ENCODE results near the gene BRINP2.

The BRINP2 gene

DNA sequence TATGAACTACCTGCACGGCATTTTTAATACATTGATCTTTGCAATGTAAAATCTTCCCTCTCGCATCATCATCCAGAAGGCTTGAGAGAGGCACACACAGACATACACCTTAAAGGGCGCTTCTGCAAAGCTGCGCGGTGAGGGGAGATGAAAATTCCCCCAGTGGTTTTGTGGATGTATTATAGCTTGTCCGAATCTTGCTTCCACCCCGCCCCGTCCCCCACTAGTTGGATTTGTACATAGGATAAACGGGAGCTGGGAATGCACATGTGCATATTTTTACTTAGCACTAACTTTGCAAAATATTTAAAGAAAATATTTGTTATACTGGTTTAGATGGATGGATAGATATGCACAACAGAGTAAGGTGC is 5.7 kb upstream of the BRINP2 start:
- DNase-seq (ENCODE audit: low read depth in 2 of 2), result no peak

DNA sequence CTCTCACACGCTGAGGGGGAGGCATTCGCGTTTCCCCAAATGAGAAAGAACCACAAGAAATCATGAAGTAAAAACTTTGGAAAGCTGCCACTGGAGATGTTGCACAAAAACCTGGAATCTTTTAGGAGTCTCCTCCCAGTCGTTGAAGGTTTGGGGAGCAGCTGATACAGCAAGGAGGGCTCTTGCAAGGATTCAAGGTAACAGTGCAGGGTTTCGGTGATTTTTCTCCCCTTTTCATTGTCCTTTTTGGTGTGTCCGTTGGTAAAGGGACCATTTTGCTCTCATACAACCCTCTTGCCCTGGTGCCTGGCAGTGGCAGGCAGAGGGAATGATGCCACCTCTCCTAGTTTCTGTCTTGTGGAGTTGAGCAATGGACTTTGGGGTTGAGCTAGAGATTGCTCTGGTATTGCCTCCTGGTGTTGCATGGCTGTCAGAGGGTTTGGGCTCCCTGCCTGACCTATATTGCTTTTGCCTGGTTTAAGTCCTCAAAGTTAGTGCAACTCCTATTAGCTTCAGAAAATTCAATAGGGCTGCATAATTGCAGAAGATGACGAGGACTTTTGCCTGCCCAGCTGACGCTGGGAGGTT is 872 bp downstream of the BRINP2 start:
- no peak for DNase-seq (ENCODE audit: low read depth in 2 of 2)

- no peak for DNase-seq (ENCODE audit: low read depth in 2 of 2)
Observed at GRCh38 chr1:177172272-177172671, 1.5 kb downstream of the BRINP2 start.

GRCh38 chr1:177172866-177173265 is 2.1 kb downstream of the BRINP2 start:
- DNase-seq (ENCODE audit: low read depth in 2 of 2), result no peak

DNA sequence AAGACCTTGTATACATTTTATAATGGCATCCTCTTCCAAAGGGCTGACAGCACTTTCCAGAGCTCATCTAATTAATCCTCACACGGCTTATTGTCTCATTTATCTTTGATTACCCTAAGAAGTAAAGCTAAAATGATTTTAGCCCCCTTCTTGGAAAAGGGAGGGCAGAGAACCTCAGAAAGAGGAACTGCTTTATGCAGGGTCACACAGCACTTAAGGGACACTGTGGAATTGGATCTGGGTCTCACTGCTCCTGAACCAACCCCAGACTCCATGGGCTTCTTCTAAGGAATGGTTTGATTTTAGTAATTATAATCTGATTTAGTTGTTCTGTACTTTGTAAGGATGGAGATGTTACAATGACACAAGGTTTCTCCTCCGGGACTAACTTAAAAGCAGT is 3.2 kb downstream of the BRINP2 start:
- DNase-seq (ENCODE audit: low read depth in 2 of 2), result no peak

GRCh38 chr1:177174921-177175634 is 4.3 kb downstream of the BRINP2 start:
- DNase-seq (ENCODE audit: low read depth in 2 of 2), result no peak

DNA sequence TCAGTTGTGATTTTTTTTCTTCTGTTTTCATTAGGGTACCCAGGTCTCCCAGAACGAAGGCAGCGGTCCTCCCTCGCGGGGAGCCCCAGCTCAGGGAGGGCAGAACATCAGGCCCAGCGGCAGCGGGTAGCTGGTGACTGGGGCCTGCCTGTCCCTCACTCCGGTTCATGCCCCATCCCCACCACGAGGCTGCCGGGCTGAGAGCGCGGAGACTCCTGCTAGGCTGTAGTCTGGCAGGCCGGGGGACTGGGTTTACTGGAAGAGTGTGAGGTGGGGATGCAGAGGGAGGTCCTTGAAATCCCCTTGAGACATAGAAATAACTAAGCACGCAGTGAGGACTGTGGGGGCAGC is 10.5 kb downstream of the BRINP2 start:
- no peak for DNase-seq (ENCODE audit: low read depth in 2 of 2)

GRCh38 chr1:177181631-177182291 is 11.0 kb downstream of the BRINP2 start:
- DNase-seq (ENCODE audit: low read depth in 2 of 2), result peak; percentile 18 to 34

- DNase-seq (ENCODE audit: low read depth in 2 of 2), result no peak
Observed at GRCh38 chr1:177183836-177184235, 13.1 kb downstream of the BRINP2 start.

DNA sequence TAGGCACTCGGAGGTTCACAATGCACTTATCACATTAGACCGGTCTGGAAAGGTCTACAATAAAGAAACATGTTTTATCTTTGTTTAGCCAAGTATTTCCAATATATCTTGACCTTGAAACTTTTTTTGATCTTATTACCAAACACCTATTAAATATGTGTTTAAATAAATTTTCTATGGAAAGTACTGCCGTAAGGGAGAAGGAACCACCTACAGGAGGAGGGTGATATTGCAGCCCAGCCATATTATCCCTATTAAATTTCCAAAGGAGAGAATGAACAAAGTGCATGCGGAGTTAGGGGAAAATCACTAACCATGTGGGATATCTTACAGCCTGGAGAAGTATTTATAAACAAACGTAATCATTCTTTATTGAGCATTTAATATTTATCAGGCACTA is 14.5 kb downstream of the BRINP2 start:
- DNase-seq (ENCODE audit: low read depth in 2 of 2), result no peak

GRCh38 chr1:177186639-177187038 is 15.9 kb downstream of the BRINP2 start:
- no peak for DNase-seq (ENCODE audit: low read depth in 2 of 2)

- no peak for DNase-seq (ENCODE audit: low read depth in 2 of 2)
Observed at GRCh38 chr1:177190308-177190970, 19.7 kb downstream of the BRINP2 start.

DNA sequence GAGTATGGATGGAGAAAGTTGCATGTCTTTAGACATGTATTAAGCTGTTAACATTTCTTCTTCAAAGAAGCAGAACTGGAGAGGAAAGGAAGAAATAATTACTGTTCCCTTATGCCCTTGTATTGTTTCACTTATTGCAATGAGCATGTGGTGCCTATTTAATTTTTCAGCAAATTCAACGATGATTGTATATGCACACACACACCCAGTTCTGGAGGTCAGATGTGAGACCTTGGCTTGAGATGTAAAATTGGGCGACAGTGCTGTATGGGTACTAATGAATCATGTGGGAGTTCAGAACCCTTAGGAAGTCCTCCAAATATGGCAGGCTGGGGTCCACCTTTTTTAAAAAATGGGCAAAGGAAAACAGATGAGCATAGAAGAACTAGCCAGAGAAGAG is 27.5 kb downstream of the BRINP2 start:
- DNase-seq (ENCODE audit: low read depth in 2 of 2), result no peak

- DNase-seq (ENCODE audit: low read depth in 2 of 2), result no peak
Observed at GRCh38 chr1:177200290-177200689, 29.5 kb downstream of the BRINP2 start.

- no peak for DNase-seq (ENCODE audit: low read depth in 2 of 2)
Observed at GRCh38 chr1:177206831-177207355, 36.1 kb downstream of the BRINP2 start.

- no peak for DNase-seq (ENCODE audit: low read depth in 2 of 2)
Observed at GRCh38 chr1:177208920-177209319, 38.2 kb downstream of the BRINP2 start.

DNA sequence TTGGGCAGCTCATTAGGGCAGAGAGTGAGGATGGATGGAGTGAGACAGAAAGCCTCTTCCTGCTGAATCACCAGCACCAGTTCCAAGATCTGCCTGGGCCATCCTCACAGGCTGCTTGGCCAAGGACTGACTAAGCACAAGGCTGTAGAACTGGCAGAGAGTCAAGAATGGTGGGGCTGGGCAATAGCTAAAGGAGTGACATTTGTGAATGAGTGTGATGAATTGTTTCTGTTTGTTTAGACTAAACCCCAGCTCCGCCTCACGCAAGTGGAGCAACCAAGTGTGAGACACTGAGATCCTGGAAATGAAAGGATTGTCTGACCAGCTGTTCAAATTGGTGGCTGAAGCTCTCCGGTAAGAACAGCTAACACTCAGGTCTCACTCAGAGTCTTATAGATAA is 38.6 kb downstream of the BRINP2 start:
- DNase-seq (ENCODE audit: low read depth in 2 of 2), result no peak

DNA sequence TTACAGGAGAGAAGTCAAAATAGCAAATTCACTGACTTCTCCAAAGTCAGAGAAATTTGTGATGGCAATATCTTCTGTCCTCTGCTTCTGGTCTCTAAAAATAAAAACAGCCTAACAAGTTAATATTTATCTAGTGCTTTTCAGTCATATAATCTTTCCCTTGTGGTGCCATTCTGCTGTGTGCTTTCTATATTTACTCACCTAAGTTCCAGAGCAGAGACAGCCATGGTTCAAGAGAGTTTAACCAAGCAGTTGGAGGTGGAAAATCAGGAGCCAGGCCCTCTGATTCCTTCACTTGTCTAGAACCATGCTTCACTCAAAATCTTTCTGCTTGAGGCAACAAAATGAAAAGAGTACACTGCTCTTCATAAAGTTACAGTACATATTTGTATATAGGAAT is 39.3 kb downstream of the BRINP2 start:
- no peak for DNase-seq (ENCODE audit: low read depth in 2 of 2)

DNA sequence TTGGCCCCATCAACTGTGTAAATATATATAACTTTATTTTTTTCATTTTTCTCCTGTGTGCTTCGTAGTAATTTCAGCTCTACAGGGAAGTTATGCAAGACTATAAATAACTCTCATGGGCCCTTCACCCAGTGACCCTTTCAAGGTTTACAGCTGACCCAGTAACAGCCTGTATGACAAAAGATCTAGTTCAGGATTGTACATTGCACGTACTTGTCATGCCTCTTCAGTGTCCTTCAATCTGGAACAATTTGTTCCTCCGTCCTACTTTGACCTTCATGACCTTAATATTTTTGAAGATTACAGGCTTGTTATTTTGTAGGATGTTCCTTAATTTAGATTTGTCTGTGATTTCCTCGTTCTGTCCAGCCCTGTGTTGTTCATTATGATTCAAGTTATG is 40.5 kb downstream of the BRINP2 start:
- DNase-seq (ENCODE audit: low read depth in 2 of 2), result no peak

DNA sequence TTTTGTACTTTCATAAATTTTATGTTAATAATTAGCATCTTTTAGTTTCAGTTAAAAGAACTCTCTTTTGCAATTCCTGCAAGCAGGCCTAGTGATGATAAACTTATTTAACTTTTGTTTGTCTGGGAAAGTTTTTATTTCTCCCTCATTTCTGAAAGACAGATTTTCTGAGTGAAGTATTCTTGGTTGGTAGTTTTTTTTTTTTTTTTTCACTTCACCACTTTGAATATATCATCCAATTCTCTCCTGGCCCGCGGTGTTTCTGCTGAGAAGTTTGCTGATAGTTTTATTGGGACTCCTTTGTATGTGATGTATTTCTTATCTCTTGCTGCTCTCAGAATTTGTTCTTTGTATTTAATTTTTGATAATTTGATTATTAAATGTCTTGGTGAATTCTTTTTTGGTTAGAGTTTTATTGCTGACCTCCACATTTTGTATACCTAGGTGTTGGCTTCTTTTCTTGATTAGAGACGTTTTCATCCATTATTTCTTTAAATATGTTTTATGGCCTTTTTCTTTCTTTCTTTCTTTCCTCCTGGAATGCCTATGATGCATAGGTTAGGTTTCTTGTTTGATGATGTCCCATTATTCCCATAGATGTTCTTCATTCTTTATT is 45.9 kb downstream of the BRINP2 start:
- no peak for DNase-seq (ENCODE audit: low read depth in 2 of 2)

DNA sequence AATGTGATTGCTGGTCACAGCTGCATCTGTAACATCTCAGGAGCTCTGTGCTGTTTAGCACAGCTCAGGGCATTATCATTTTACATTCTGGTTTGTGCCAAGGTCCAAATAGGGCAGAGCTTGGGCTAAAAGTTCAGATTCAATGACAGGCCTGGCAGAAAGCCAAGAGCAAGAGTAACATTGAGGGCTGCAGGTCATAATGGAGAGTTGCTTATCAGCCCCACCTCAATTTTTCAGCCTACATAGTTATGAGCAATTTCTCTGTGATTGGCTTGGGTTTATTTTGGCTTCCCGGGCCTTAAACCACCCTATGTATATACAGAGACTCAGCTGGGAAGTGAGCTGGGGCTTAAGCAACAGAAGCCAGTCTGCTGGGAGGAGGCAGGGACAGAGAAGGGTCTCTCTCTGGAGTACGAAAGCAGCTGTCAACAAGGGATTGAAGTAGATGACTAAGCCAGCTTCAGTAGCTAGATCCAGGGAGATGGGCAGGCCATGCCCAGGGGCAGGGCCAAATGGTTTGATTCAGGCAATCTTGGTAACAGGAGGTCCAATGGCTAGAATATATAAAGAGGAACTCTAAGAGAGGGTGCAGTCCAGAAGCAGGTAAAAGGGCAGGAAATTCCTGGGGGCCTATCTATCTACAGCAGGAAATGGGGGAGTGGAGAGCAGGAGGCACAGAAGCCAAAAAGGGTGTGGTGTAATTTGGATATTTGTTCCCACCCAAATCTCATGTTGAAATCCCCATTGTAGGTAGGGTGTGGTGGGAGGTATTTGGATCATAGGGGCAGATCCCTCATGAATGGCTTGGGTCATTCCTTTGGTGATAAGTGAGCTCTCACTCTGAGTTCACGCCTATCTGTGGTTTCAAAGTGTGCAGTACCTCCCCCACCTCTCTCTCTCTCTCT is 49.0 kb downstream of the BRINP2 start:
- no peak for DNase-seq (ENCODE audit: low read depth in 2 of 2)

Measured in activated CD4-positive, alpha-beta T cell treated with anti-CD3 and anti-CD28 coated beads for 24 hours (primary cell).